ENCODE data around the gene PLEKHH1. TPM values are rescaled to one million over a fixed set of nuclear protein-coding genes. Genes with fewer than 3 reads are reported as not detected.

Gene PLEKHH1
- polyA plus RNA-seq, 1 donor from 2014 or later: 34.1 TPM

- Histone ChIP-seq H3K9me2 (ENCODE audit: insufficient read depth, low read length) (no peaks in the 10 kb centered on the region), H4K20me1 (ENCODE audit: insufficient read depth) (no peaks in the 10 kb centered on the region), H2AFZ (ENCODE audit: low read depth, low read length) (no peak overlapping the region), H3F3A (ENCODE audit: insufficient read depth, low read length, poor library complexity, severe bottlenecking) (no peaks in the 10 kb centered on the region), H3K27ac (ENCODE audit: low read length) (no peak overlapping the region), H3K9me3 (ENCODE audit: low read length) (no peaks in the 10 kb centered on the region), H3K9ac (ENCODE audit: low read length) (no peak overlapping the region), H3K4me3 (ENCODE audit: low read length) (no peak overlapping the region), H3K4me2 (ENCODE audit: low read length) (no peak overlapping the region), H3K79me2 (replicated peaks; ENCODE audit: insufficient read depth, low read length) (no peaks in the 10 kb centered on the region), H3K27me3 (ENCODE audit: insufficient read depth, low read depth, low read length) (no peaks in the 10 kb centered on the region), H3K36me3 (ENCODE audit: insufficient read depth, low read length) (no peaks in the 10 kb centered on the region)
- TF ChIP-seq TAF1 (IDR thresholded peaks at IDR 0.05; ENCODE audit: low read depth) (no peak), EZH2 (IDR thresholded peaks at IDR 0.05; ENCODE audit: borderline replicate concordance, insufficient read depth, low read length, poor library complexity, severe bottlenecking) (no peak), CTCF (IDR thresholded peaks at IDR 0.05; ENCODE audit: poor library complexity, severe bottlenecking) (no peak), SMC3 (conservative IDR thresholded peaks at IDR 0.05; ENCODE audit: poor library complexity) (no peak), EP300 (conservative IDR thresholded peaks at IDR 0.05; ENCODE audit: poor library complexity, severe bottlenecking) (no peak), MXI1 (conservative IDR thresholded peaks at IDR 0.05; ENCODE audit: poor library complexity, severe bottlenecking) (no peak), RAD21 (conservative IDR thresholded peaks at IDR 0.05) (no peak), REST (IDR thresholded peaks at IDR 0.05; ENCODE audit: borderline replicate concordance) (no peak), POLR2AphosphoS5 (IDR thresholded peaks at IDR 0.05) (no peak)
Measured at GRCh38 chr14:67524634-67524963, 8.5 kb upstream of the PLEKHH1 start.

- Histone ChIP-seq H3K27me3 (ENCODE audit: insufficient read depth, low read depth, low read length) (no peaks in the 10 kb centered on the region), H3K36me3 (ENCODE audit: insufficient read depth, low read length) (no peaks in the 10 kb centered on the region), H3K9me2 (ENCODE audit: insufficient read depth, low read length) (no peaks in the 10 kb centered on the region), H3K79me2 (replicated peaks; ENCODE audit: insufficient read depth, low read length) (no peaks in the 10 kb centered on the region), H3K4me2 (ENCODE audit: low read length) (no peak overlapping the region), H2AFZ (ENCODE audit: low read depth, low read length) (no peak overlapping the region), H3F3A (ENCODE audit: insufficient read depth, low read length, poor library complexity, severe bottlenecking) (no peaks in the 10 kb centered on the region), H4K20me1 (ENCODE audit: insufficient read depth) (no peaks in the 10 kb centered on the region), H3K9me3 (ENCODE audit: low read length) (no peaks in the 10 kb centered on the region), H3K27ac (ENCODE audit: low read length) (no peak overlapping the region), H3K9ac (ENCODE audit: low read length) (no peak overlapping the region), H3K4me3 (ENCODE audit: low read length) (no peak overlapping the region)
- TF ChIP-seq REST (IDR thresholded peaks at IDR 0.05; ENCODE audit: borderline replicate concordance) (no peak), RAD21 (conservative IDR thresholded peaks at IDR 0.05) (no peak), SMC3 (conservative IDR thresholded peaks at IDR 0.05; ENCODE audit: poor library complexity) (no peak), EZH2 (IDR thresholded peaks at IDR 0.05; ENCODE audit: borderline replicate concordance, insufficient read depth, low read length, poor library complexity, severe bottlenecking) (no peak), EP300 (conservative IDR thresholded peaks at IDR 0.05; ENCODE audit: poor library complexity, severe bottlenecking) (no peak), TAF1 (IDR thresholded peaks at IDR 0.05; ENCODE audit: low read depth) (no peak), MXI1 (conservative IDR thresholded peaks at IDR 0.05; ENCODE audit: poor library complexity, severe bottlenecking) (no peak), CTCF (IDR thresholded peaks at IDR 0.05; ENCODE audit: poor library complexity, severe bottlenecking) (no peak), POLR2AphosphoS5 (IDR thresholded peaks at IDR 0.05) (no peak)
Measured at GRCh38 chr14:67525389-67525788, 7.7 kb upstream of the PLEKHH1 start.

All from neural cell (in vitro differentiated cells).